ENCODE data around the gene ARFGEF2. TPM values are rescaled to one million over a fixed set of nuclear protein-coding genes. Genes with fewer than 3 reads are reported as not detected.

ARFGEF2 gene
- polyA plus RNA-seq, 1 donor from 2014 or later = 19.8 TPM

DNA sequence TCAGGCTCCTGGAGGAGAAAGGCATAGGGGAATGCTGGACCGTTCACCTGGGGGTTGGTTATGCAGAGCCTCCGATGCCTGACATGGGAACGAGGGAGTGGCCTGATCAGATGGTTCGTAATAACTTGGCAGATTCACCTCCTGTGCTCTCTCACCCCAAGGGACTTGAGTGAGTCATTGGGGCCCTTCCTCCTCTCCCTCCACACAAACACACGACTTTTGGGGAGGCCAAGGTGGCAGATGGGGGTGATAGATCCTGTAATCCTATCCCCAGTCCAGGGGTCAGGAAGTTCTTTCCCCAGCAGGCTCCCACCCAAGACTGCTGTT, 45.6 kb upstream of the ARFGEF2 start:
- no peaks in the 10 kb centered on the region for H3K36me3 ChIP-seq (ENCODE audit: insufficient read depth, low read length)
- H3K9me2 ChIP-seq (ENCODE audit: insufficient read depth, low read length) = no peaks in the 10 kb centered on the region
- H3F3A ChIP-seq (ENCODE audit: insufficient read depth, low read length, poor library complexity, severe bottlenecking) = no peaks in the 10 kb centered on the region
- no peaks in the 10 kb centered on the region for H3K27me3 ChIP-seq (ENCODE audit: insufficient read depth, low read depth, low read length)
- no peak overlapping the region for H3K9ac ChIP-seq (ENCODE audit: low read length)
- TF ChIP-seq, protein P1, sequence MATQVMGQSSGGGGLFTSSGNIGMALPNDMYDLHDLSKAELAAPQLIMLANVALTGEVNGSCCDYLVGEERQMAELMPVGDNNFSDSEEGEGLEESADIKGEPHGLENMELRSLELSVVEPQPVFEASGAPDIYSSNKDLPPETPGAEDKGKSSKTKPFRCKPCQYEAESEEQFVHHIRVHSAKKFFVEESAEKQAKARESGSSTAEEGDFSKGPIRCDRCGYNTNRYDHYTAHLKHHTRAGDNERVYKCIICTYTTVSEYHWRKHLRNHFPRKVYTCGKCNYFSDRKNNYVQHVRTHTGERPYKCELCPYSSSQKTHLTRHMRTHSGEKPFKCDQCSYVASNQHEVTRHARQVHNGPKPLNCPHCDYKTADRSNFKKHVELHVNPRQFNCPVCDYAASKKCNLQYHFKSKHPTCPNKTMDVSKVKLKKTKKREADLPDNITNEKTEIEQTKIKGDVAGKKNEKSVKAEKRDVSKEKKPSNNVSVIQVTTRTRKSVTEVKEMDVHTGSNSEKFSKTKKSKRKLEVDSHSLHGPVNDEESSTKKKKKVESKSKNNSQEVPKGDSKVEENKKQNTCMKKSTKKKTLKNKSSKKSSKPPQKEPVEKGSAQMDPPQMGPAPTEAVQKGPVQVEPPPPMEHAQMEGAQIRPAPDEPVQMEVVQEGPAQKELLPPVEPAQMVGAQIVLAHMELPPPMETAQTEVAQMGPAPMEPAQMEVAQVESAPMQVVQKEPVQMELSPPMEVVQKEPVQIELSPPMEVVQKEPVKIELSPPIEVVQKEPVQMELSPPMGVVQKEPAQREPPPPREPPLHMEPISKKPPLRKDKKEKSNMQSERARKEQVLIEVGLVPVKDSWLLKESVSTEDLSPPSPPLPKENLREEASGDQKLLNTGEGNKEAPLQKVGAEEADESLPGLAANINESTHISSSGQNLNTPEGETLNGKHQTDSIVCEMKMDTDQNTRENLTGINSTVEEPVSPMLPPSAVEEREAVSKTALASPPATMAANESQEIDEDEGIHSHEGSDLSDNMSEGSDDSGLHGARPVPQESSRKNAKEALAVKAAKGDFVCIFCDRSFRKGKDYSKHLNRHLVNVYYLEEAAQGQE (IDR thresholded peaks at IDR 0.05; ENCODE audit: borderline replicate concordance) = no peak
- no peak for TF ChIP-seq SMC3 (conservative IDR thresholded peaks at IDR 0.05; ENCODE audit: poor library complexity)
- TF ChIP-seq POLR2AphosphoS5 (IDR thresholded peaks at IDR 0.05) = no peak
- TF ChIP-seq, protein P2, sequence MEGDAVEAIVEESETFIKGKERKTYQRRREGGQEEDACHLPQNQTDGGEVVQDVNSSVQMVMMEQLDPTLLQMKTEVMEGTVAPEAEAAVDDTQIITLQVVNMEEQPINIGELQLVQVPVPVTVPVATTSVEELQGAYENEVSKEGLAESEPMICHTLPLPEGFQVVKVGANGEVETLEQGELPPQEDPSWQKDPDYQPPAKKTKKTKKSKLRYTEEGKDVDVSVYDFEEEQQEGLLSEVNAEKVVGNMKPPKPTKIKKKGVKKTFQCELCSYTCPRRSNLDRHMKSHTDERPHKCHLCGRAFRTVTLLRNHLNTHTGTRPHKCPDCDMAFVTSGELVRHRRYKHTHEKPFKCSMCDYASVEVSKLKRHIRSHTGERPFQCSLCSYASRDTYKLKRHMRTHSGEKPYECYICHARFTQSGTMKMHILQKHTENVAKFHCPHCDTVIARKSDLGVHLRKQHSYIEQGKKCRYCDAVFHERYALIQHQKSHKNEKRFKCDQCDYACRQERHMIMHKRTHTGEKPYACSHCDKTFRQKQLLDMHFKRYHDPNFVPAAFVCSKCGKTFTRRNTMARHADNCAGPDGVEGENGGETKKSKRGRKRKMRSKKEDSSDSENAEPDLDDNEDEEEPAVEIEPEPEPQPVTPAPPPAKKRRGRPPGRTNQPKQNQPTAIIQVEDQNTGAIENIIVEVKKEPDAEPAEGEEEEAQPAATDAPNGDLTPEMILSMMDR (IDR thresholded peaks at IDR 0.05; ENCODE audit: poor library complexity, severe bottlenecking) = no peak
- no peak for TF ChIP-seq EP300 (conservative IDR thresholded peaks at IDR 0.05; ENCODE audit: poor library complexity, severe bottlenecking)
- TF ChIP-seq MXI1 (conservative IDR thresholded peaks at IDR 0.05; ENCODE audit: poor library complexity, severe bottlenecking) = no peak
- TF ChIP-seq RAD21 (conservative IDR thresholded peaks at IDR 0.05) = no peak
- no peak for TF ChIP-seq TAF1 (IDR thresholded peaks at IDR 0.05; ENCODE audit: low read depth)
- no peak for TF ChIP-seq EZH2 (IDR thresholded peaks at IDR 0.05; ENCODE audit: borderline replicate concordance, insufficient read depth, low read length, poor library complexity, severe bottlenecking)
- no peak overlapping the region for H3K4me2 ChIP-seq (ENCODE audit: low read length)
- no peaks in the 10 kb centered on the region for H4K20me1 ChIP-seq (ENCODE audit: insufficient read depth)
- no peak overlapping the region for H3K4me3 ChIP-seq (ENCODE audit: low read length)
- H3K27ac ChIP-seq (ENCODE audit: low read length) = no peak overlapping the region
- H3K79me2 ChIP-seq (replicated peaks; ENCODE audit: insufficient read depth, low read length) = no peaks in the 10 kb centered on the region
- H3K9me3 ChIP-seq (ENCODE audit: low read length) = no peaks in the 10 kb centered on the region
- H2AFZ ChIP-seq (ENCODE audit: low read depth, low read length) = no peak overlapping the region

DNA sequence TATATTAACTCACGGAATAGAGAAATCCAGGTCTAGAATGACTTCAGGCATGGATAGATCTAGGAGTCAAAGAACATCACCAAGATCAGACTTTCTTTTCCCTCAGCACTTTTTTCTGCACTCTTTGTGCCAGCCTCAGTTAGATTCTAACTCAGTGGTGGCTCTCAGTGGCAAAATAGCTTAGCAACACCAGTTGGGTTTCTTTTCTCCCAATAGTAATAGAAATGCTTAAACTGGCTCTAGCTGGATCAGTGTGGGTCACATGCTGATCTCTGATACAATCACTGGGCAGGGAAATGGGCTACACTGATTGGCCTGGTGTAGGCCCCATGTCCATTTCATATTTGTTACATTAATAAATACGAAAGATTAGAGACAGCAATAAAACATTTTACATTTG, 44.2 kb upstream of the ARFGEF2 start:
- no peak for TF ChIP-seq MXI1 (conservative IDR thresholded peaks at IDR 0.05; ENCODE audit: poor library complexity, severe bottlenecking)
- TF ChIP-seq POLR2AphosphoS5 (IDR thresholded peaks at IDR 0.05) = no peak
- TF ChIP-seq, protein P2 (IDR thresholded peaks at IDR 0.05; ENCODE audit: poor library complexity, severe bottlenecking) = no peak
- no peak for TF ChIP-seq RAD21 (conservative IDR thresholded peaks at IDR 0.05)
- TF ChIP-seq SMC3 (conservative IDR thresholded peaks at IDR 0.05; ENCODE audit: poor library complexity) = no peak
- no peak for TF ChIP-seq TAF1 (IDR thresholded peaks at IDR 0.05; ENCODE audit: low read depth)
- TF ChIP-seq, protein P1 (IDR thresholded peaks at IDR 0.05; ENCODE audit: borderline replicate concordance) = no peak
- TF ChIP-seq EZH2 (IDR thresholded peaks at IDR 0.05; ENCODE audit: borderline replicate concordance, insufficient read depth, low read length, poor library complexity, severe bottlenecking) = no peak
- no peak for TF ChIP-seq EP300 (conservative IDR thresholded peaks at IDR 0.05; ENCODE audit: poor library complexity, severe bottlenecking)
- no peak overlapping the region for H3K27ac ChIP-seq (ENCODE audit: low read length)

More for the DNA sequence above, 44.2 kb upstream of the ARFGEF2 start:
- no peaks in the 10 kb centered on the region for H3K9me2 ChIP-seq (ENCODE audit: insufficient read depth, low read length)
- H3K4me2 ChIP-seq (ENCODE audit: low read length) = no peak overlapping the region
- no peaks in the 10 kb centered on the region for H4K20me1 ChIP-seq (ENCODE audit: insufficient read depth)
- no peak overlapping the region for H2AFZ ChIP-seq (ENCODE audit: low read depth, low read length)
- H3K79me2 ChIP-seq (replicated peaks; ENCODE audit: insufficient read depth, low read length) = no peaks in the 10 kb centered on the region
- H3K9ac ChIP-seq (ENCODE audit: low read length) = no peak overlapping the region
- H3K4me3 ChIP-seq (ENCODE audit: low read length) = no peak overlapping the region
- H3F3A ChIP-seq (ENCODE audit: insufficient read depth, low read length, poor library complexity, severe bottlenecking) = no peaks in the 10 kb centered on the region
- H3K27me3 ChIP-seq (ENCODE audit: insufficient read depth, low read depth, low read length) = no peaks in the 10 kb centered on the region
- no peaks in the 10 kb centered on the region for H3K36me3 ChIP-seq (ENCODE audit: insufficient read depth, low read length)
- no peaks in the 10 kb centered on the region for H3K9me3 ChIP-seq (ENCODE audit: low read length)
